Activated T-helper 2 cell treated with anti-CD3 and anti-CD28 coated beads, Interferon-gamma antibody, Interleukin-2, Interleukin-4, amounts not matched to agents 10 μg/mL and 5 μg/mL and 100 μg/mL, durations not matched to agents 14 hours and 24 hours and 36 hours (primary cell): Measurements from ENCODE around the gene SKAP1. TPM values are rescaled to one million over a fixed set of nuclear protein-coding genes. Genes with fewer than 3 reads are reported as not detected.

Source experiments
- DNase-seq: peaks from one replicate; pipeline ENCODE4 v3.0.0; 2021; ENCODE audit warnings: low spot score
- H3K27ac Mint-ChIP-seq: one replicate; pipeline ENCODE4 v1.8.0; 2021; ENCODE audit warnings: mixed read lengths
- H3K27me3 Mint-ChIP-seq: one replicate; pipeline ENCODE4 v1.8.0; 2021; ENCODE audit warnings: low read depth, mixed read lengths
- H3K36me3 Mint-ChIP-seq: one replicate; pipeline ENCODE4 v1.8.0; 2021; ENCODE audit warnings: low read depth, mixed read lengths
- H3K4me1 Mint-ChIP-seq: one replicate; pipeline ENCODE4 v1.8.0; 2021; ENCODE audit warnings: low read depth, mixed read lengths
- H3K4me3 Mint-ChIP-seq: one replicate; pipeline ENCODE4 v1.8.0; 2021; ENCODE audit warnings: low read depth, mild to moderate bottlenecking, moderate library complexity, mixed read lengths
- H3K9me3 Mint-ChIP-seq: one replicate; pipeline ENCODE4 v1.8.0; 2021; ENCODE audit warnings: mixed read lengths
- intact Hi-C: fragments of 100-400 bp; cut with micrococcal nuclease; formaldehyde crosslinking; loops from one replicate; pipeline ENCODE4 v1.15.1; 2023
- total RNA-seq: library from RNA; stranded (reverse); gene quantifications from 2 replicates; pipeline ENCODE4 v1.2.3, GENCODE V29; 2022

The SKAP1 gene
- total RNA-seq, 1 donor from 2014 or later = 60.5 TPM

DNA sequence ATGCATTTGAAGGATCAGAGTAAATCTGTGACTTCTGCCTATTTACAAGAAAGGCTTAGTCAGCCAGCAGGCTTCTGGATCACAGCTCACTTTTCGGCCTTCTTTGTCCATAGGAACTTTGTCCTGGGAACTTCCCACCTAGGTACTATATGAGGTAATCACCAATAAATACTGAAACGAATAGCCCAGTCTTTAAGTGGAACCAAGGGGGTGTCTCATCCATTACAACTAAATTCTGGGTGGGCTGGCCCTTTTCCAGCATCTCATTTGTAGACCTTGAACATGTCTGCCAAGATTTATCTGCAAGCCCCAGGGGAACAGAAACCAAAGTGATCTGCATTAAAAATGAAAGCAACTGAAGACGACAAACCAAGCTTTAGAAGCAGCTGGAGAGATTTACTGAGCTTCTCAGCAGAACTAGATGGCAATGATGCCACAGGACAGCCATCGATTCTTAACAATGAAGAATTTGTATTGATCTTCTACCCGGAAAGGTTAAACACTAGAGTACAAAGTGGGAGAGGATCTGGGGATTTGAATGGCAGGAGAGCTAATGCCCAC is 267.0 kb downstream of the SKAP1 start:
- H3K4me3 Mint-ChIP-seq = no peak overlapping the region
- H3K36me3 Mint-ChIP-seq = peaks cover 38% of the 10 kb centered on the region
- H3K27ac Mint-ChIP-seq = no peak overlapping the region
- no peaks in the 10 kb centered on the region for H3K27me3 Mint-ChIP-seq
- no peak for DNase-seq
- intact Hi-C loops = no loop called here
- no peaks in the 10 kb centered on the region for H3K9me3 Mint-ChIP-seq
- no peaks in the 10 kb centered on the region for H3K4me1 Mint-ChIP-seq

DNA sequence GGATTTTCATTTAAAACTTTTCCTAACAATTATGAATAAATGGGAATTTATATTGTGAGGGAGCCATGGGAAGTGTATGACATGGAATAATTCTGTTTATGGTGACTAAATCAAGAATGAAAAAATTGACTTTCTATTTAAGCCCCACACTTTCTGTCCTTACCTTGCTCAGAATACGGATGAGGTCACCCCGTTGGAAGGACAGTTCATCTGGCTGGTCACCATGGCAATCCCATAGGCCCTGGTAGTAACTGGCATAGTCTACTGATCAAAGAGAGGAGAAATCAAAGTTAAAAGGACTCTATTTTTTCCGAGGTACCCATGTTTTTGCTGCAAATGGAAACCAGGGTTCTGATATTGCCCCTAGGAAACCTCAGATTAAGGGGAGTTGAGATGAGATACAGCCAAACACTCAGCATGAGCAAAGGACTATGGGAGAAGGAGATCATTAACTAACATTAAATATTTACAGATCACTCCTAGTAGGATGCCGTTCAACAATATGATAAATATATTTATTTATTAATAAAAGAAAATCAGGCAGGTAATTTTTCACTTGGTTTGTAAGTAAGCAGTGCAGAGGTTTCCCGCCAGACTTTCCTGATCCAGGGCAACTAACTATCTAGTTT is 267.6 kb downstream of the SKAP1 start:
- peaks cover 34% of the 10 kb centered on the region for H3K36me3 Mint-ChIP-seq
- no peaks in the 10 kb centered on the region for H3K27me3 Mint-ChIP-seq
- no peak for DNase-seq
- H3K4me3 Mint-ChIP-seq = no peak overlapping the region
- H3K4me1 Mint-ChIP-seq = no peaks in the 10 kb centered on the region
- no peak overlapping the region for H3K27ac Mint-ChIP-seq
- intact Hi-C loops = no loop called here
- no peaks in the 10 kb centered on the region for H3K9me3 Mint-ChIP-seq

DNA sequence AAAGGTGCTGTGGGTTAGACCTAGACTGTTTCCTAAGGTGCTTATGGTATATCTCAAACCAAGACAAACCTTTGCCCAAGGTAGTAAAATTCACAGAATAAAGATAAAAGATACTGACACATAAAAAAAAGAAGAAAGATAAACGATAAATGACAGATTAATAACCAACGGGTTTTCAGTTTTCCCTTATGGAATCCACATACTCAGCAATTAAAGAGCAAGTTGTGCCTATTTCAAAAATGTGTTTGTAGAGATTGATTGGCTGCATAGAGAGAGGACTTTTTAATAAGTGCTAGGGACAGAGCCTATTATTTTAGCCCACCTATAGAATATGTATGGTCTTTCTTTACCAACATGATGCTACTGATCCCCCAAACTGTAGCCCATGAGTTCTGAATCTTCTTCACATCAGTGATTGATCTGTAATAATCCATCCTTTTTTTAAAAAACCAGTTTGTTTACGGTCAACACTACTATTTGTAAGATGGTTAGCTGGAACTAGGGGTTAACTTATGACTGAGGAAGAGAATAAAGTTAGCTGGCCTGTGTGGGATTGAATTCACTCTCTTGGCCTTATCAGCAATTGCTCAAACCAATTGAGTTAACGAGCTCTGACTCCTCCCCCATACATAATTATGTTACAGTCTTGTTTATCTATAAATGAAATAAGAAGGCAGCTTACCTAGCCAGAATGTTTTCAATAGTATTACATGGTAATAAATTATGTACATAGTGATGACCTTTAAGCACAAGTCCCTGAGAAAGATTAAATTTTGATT is 268.7 kb downstream of the SKAP1 start:
- Mint-ChIP-seq H3K27me3 (no peaks in the 10 kb centered on the region), H3K36me3 (peaks cover 32% of the 10 kb centered on the region), H3K4me1 (no peaks in the 10 kb centered on the region), H3K9me3 (no peaks in the 10 kb centered on the region), H3K4me3 (no peak overlapping the region), H3K27ac (no peak overlapping the region)
- intact Hi-C loops = no loop called here
- DNase-seq = no peak

DNA sequence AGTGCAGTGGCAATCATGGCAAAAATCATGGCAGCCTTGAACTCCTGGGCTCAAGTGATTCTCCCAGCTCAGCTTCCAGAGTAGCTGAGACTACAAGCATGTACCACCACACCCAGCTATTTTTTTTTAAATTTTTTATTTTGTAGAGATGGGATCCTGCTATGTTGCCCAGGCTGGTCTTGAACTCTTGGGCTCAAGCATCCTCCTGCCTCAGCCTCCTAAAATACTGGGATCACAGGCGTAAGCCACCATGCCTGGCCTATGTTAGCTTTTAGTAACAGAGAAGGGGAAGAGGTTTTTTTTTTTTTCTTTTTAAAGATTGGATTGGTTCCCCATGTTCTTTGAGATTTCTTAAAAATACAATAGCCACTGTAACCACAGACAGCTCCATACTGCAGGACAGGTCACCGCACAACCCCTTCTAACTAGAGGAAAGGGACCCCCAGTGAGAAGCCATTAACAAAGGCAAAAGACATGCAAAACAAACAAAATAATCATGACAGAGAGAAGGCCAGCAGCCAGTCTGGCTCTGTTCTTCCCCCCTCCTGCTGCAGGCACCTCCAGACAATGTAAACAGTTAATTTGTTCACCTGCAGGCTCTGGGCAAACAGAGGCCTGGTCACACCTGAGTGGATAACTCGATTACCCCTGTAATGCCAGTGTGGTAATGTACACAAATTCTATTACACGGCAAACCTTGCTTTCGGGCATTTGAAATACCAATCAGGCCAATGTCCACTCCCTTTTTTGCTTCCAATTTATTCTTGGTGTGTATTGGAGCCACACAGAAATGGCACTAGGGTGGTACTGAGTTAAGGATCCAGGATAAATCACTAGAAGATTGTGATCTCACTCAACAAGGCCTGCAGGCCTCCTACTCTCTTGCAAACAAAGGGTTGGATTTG is 269.6 kb downstream of the SKAP1 start:
- Mint-ChIP-seq H3K27ac (no peak overlapping the region), H3K4me1 (no peaks in the 10 kb centered on the region), H3K9me3 (no peaks in the 10 kb centered on the region), H3K36me3 (peaks cover 35% of the 10 kb centered on the region), H3K4me3 (no peak overlapping the region), H3K27me3 (no peaks in the 10 kb centered on the region)
- intact Hi-C loops = no loop called here
- no peak for DNase-seq

DNA sequence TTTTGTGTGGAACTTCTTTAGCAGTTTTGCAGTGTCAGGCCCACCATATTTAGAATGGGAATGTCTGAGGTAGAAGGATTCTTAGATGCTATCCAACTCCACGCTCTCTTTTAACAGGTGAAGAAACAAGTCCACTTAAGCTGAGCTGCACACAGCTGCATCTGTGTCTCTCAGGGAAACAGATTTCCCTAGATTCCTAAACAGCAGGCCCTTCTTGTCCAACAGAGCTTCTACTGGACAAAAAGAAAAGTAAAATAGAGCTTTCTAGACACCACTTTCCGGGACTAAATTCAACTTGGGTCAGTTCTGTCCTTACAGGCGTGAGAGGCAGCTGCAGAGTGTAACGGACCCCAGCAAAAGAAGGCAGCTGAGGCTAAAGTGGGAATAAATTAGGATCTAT is 270.8 kb downstream of the SKAP1 start:
- H3K4me1 Mint-ChIP-seq = no peaks in the 10 kb centered on the region
- no peaks in the 10 kb centered on the region for H3K9me3 Mint-ChIP-seq
- peaks cover 34% of the 10 kb centered on the region for H3K36me3 Mint-ChIP-seq
- H3K27ac Mint-ChIP-seq = no peak overlapping the region
- H3K4me3 Mint-ChIP-seq = no peak overlapping the region
- no peaks in the 10 kb centered on the region for H3K27me3 Mint-ChIP-seq
- no peak for DNase-seq
- intact Hi-C loops = no loop called here

DNA sequence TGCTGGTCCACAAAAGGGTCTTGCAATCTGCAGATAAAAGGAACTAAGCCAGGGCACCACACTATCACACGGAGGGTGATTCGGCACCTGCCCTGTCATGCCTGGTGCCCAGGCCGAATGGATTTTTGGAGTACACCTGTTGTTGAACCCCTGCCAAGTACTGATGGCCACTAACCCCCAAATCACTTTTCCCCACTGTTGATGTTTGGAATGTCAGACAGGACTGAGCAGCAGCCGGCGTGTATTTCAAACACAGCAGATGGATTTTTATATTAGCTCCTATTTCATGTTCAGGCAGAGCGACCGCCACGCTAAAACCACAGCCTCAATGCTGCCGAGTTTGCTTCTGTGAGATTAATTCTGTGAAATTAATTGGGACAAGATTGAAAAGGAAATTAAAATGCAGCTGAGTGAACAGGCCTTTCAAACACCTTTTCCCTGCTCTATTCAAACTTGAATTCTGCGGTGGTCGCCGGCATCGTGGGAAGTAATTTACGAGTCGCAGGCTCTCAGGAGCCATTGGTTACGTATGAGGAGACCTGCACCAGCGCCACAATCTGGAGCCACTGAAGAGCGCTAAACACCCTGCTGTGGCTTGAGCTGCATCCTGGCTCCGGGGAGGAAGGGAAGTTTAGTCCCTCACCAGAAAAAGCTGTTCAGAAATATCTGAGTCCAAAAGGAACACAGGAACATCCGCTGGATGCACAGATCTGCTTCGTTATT is 274.0 kb downstream of the SKAP1 start:
- Mint-ChIP-seq H3K9me3 (no peaks in the 10 kb centered on the region), H3K4me1 (no peaks in the 10 kb centered on the region), H3K4me3 (no peak overlapping the region), H3K27me3 (no peaks in the 10 kb centered on the region), H3K36me3 (peaks cover 27% of the 10 kb centered on the region), H3K27ac (no peak overlapping the region)
- no peak for DNase-seq
- intact Hi-C loops = no loop called here

GRCh38 chr17:48153691-48154358 is 276.2 kb downstream of the SKAP1 start:
- no peaks in the 10 kb centered on the region for H3K27me3 Mint-ChIP-seq
- no peak for DNase-seq

GRCh38 chr17:48152289-48152688 is 277.7 kb downstream of the SKAP1 start:
- H3K27me3 Mint-ChIP-seq = no peaks in the 10 kb centered on the region
- intact Hi-C loops = no loop called here

More at GRCh38 chr17:48153691-48154358, 276.2 kb downstream of the SKAP1 start:
- Mint-ChIP-seq H3K4me1 (no peaks in the 10 kb centered on the region), H3K9me3 (no peaks in the 10 kb centered on the region), H3K36me3 (peaks cover 36% of the 10 kb centered on the region), H3K4me3 (no peak overlapping the region), H3K27ac (no peak overlapping the region)
- intact Hi-C loops = no loop called here

DNA sequence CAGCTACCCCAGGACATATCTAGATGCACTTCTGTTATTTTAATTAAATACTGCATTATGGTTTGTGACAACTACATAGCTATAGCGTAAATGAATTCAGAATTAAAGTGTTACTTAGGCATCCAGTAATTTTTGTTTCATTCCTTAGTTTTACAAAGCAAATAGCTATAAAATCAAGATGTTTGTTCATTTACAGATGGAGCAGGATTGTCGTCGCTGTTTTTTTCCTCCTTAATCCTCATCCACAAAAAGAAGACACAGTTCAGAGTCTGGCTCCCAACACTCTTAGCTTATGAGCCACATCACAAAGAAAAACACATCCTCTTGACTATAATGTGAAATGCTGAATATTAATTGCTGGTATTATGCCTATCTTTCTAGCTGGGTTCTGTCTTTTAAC is 278.8 kb downstream of the SKAP1 start:
- no peaks in the 10 kb centered on the region for H3K4me1 Mint-ChIP-seq
- H3K27ac Mint-ChIP-seq = no peak overlapping the region
- intact Hi-C loops = no loop called here
- H3K27me3 Mint-ChIP-seq = no peaks in the 10 kb centered on the region
- no peak overlapping the region for H3K4me3 Mint-ChIP-seq
- peaks cover 52% of the 10 kb centered on the region for H3K36me3 Mint-ChIP-seq
- DNase-seq = no peak
- no peaks in the 10 kb centered on the region for H3K9me3 Mint-ChIP-seq

More at GRCh38 chr17:48152289-48152688, 277.7 kb downstream of the SKAP1 start:
- H3K36me3 Mint-ChIP-seq = peaks cover 52% of the 10 kb centered on the region
- H3K4me1 Mint-ChIP-seq = no peaks in the 10 kb centered on the region
- H3K9me3 Mint-ChIP-seq = no peaks in the 10 kb centered on the region
- H3K27ac Mint-ChIP-seq = no peak overlapping the region
- no peak for DNase-seq
- no peak overlapping the region for H3K4me3 Mint-ChIP-seq

DNA sequence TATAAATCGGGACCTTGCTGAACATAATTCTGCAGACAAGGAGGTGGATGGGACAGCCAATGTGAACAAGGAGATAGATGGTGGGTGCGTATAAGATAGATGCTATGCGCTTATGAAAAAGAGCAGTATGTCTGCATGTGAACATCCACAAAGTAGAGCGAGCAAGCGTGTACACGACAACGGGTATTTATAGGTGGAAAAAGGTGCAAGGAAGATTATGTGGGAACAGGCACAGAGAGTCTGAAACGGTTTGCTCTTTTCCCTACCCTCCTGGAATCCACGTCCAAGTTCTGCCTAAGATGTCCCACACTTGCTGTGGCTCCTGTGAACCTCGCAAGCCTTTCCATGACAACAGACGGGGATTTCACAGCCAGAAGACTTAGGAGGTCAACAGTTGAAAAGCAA is 279.4 kb downstream of the SKAP1 start:
- H3K27ac Mint-ChIP-seq = no peak overlapping the region
- no peak for DNase-seq
- H3K9me3 Mint-ChIP-seq = no peaks in the 10 kb centered on the region
- no peak overlapping the region for H3K4me3 Mint-ChIP-seq
- H3K36me3 Mint-ChIP-seq = peaks cover 50% of the 10 kb centered on the region
- no peaks in the 10 kb centered on the region for H3K27me3 Mint-ChIP-seq
- H3K4me1 Mint-ChIP-seq = peaks cover 3% of the 10 kb centered on the region
- intact Hi-C loops = no loop called here

DNA sequence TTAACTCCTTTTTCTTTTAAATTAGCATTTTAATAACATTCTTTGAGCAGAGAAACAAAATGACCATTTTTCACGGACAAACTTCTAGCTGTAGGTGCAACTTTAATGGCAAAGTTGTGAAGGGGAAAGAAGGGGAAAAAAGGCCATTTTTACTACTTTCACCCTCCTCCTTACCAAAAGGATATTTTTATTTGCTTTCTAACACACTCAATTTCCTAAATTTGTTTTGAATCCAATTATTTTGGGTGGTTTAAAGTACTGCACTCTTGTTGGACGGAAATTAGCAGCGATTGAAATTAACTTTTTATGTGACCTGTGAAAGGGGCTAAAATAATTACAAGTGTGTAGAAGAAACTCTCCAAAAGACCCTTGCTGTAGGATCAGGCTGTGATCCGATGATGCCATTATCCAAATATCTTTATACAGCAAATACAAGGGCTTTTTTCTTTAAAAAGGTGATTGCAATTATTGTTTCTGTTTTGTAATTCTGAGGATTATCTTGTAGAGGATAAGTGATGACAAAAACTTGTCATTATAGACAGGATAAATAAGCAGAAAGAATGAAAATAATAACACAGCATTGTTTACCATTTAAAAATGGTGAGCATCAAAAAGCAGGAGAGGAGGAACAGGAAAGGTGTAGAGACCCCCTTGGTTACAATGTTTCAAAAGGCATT is 280.1 kb downstream of the SKAP1 start:
- H3K9me3 Mint-ChIP-seq = no peaks in the 10 kb centered on the region
- intact Hi-C loops = no loop called here

More for the DNA sequence above, 280.1 kb downstream of the SKAP1 start:
- Mint-ChIP-seq H3K27ac (no peak overlapping the region), H3K4me1 (peaks cover 6% of the 10 kb centered on the region), H3K4me3 (no peak overlapping the region), H3K36me3 (peaks cover 53% of the 10 kb centered on the region), H3K27me3 (no peaks in the 10 kb centered on the region)
- no peak for DNase-seq
